Activated naive CD4-positive, alpha-beta T cell treated with anti-CD3 and anti-CD28 coated beads, Interleukin-2, amount 50 U/mL, for 72 hours (primary cell): ENCODE results near the gene FKBP10. TPM values are rescaled to one million over a fixed set of nuclear protein-coding genes. Genes with fewer than 3 reads are reported as not detected.
"Not testable (repeated sequence)": the region's sequence is repeated elsewhere in the genome, so short reads cannot be mapped to it uniquely, and the experiment has no call there.

Experiments used
- ATAC-seq, 2 donors: fragments of 150-1000 bp; cut with Tn5 transposase; 2 replicates each; pipeline ENCODE4 v1.10.0; 2021; ENCODE audit warnings: mild to moderate bottlenecking in 2 of 2, moderate library complexity in 2 of 2
- DNase-seq, 2 donors: peaks; one replicate each; pipeline ENCODE4 v3.0.0; 2021 to 2022; ENCODE audit warnings: low spot score in 2 of 2
- H3K27ac Mint-ChIP-seq, 2 donors: one replicate each; pipeline ENCODE4 v1.8.0; 2022; ENCODE audit warnings: mild to moderate bottlenecking in 2 of 2, mixed read lengths in 2 of 2
- H3K36me3 Mint-ChIP-seq, 2 donors: one replicate each; pipeline ENCODE4 v1.8.0; 2022; ENCODE audit warnings: mixed read lengths in 2 of 2
- H3K9me3 Mint-ChIP-seq, 2 donors: one replicate each; pipeline ENCODE4 v1.8.0; 2022; ENCODE audit warnings: mixed read lengths in 2 of 2
- total RNA-seq, 2 donors: library from RNA; stranded (reverse); gene quantifications; one replicate each; pipeline ENCODE4 v1.2.3, GENCODE V29; 2022

FKBP10 gene
- total RNA-seq, 2 donors from 2014 or later, result 0.47 TPM; not detected in 1

DNA sequence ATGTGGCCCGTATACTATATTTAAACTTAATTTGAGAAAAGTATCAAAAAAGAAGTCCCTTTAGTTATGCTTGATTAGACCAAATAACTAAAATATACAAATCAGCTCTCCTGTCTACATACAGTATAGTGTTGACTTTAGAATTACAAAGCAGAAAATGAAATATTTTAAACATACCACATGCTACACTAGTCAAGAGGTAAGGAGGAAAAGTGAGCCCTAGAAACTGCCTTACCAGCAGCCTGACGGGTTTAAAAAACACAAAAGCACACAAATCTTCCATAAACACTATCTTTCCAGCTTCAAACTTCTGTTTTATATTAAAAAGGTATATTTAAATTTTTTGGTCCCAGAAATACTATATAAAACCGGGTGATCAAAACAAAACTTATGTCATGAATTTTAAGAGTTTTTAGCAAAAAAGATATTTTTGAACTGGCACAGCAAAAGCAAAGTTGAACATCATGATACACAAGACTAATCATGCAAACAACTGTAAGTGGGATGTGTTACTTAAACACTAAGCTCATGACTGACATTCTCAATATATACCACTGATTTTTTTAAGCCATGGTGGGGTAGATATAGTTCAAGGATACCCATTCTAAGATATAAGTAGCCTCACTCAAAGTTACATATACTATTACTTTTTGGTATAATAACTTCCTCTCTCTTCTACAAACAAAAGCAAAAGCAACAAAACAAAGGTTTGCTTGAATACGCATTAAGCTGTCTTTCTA, 36.6 kb downstream of the FKBP10 start:
- Mint-ChIP-seq H3K9me3 (no peaks in the 10 kb centered on the region), H3K27ac (no peak overlapping the region), H3K36me3 (peaks cover 9 to 12% of the 10 kb centered on the region in 2 donors)
- no peak for DNase-seq
- no peak for ATAC-seq

DNA sequence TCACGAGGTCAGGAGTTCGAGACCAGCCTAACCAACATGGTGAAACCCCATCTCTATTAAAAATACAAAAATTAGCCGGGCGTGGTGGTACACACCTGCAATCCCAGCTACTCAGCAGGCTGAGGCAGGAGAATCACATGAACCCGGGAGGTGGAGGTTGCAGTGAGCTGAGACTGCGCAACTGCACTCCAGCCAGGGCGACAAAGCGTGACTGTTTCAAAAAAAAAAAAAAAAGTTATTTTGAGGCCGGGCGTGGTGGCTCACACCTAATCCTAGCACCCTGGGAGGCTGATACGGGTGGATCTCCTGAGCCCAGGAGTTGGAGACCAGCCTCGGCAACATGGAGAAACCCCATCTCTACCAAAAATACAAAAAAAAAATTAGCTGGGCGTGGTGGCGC, 38.6 kb downstream of the FKBP10 start:
- H3K9me3 Mint-ChIP-seq, ATAC-seq, H3K27ac Mint-ChIP-seq: not testable (repeated sequence)
- H3K36me3 Mint-ChIP-seq, result peaks cover 12 to 14% of the 10 kb centered on the region in 2 donors
- peak in 1 of 2 donors; percentile 4 for DNase-seq

DNA sequence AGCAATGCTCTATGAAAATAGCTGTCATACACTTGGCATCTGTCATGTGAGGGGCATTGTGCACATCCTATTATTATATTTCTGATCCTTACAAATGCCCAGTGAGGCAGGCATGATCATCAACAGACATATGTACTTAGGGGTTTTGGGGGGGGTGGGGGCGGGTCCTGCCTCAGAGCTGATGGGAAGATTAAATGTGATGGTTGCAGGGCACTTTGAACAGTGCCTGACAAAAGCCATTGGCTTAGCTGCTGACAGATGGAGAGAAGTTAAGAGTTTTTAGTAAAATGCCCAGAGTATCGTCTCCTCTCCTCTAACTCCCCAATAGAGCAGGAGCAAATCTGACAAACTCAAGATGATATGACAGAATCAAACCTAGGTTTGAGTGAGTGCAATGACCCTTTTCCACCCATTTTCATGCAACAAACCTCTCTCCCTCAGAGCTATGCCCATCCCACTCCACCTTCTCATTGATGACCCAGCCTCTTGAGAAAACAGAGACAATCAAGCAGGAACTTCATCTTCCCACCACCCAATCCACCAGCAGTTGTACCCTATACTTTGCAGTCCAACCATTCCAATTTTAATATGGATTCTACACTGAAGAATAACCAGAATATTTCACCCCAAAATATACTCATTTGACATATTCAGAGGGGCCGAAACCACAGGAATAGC, 47.6 kb downstream of the FKBP10 start:
- Mint-ChIP-seq H3K27ac (no peak overlapping the region), H3K36me3 (no peaks in the 10 kb centered on the region), H3K9me3 (no peaks in the 10 kb centered on the region)
- no peak for DNase-seq
- ATAC-seq, result no peak

DNA sequence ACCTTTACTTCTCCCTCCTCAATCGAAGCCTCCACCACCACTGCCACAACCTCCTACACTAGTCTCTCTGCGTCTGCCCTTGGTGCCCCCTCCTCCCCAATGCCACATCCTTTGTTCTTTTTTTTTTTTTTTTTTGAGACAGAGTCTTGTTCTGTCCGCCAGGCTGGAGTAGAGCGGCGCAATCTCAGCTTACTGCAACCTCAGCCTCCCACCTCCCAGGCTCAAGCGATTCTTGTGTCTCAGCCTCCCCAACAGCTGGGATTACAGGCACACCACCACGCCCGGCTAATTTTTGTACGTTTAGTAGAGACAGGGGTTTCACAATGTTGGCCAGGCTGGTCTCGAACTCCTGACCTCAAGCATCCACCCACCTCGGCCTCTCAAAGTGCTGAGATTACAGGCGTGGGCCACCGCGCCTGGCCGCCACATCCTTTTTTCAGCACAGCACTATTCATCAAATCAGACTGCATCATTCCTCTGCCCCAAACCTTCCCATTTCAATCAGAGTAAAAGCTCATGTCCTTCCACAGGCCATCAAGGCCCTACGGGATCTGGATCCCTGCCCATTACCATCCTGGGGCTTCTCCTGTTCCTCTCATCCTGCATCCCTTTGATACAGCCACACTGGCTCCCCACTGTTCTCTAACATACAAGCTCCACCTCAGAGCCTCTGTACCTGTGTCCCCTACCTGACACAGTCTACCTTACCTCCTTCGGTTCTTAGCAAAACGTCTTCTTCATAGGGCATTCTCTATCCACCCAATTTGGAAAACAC, 50.5 kb downstream of the FKBP10 start:
- DNase-seq (peak in 1 of 2 donors; percentile 19), ATAC-seq (peak; percentile 8 to 44)
- Mint-ChIP-seq H3K36me3 (no peaks in the 10 kb centered on the region), H3K9me3 (no peaks in the 10 kb centered on the region), H3K27ac (no peak overlapping the region)

DNA sequence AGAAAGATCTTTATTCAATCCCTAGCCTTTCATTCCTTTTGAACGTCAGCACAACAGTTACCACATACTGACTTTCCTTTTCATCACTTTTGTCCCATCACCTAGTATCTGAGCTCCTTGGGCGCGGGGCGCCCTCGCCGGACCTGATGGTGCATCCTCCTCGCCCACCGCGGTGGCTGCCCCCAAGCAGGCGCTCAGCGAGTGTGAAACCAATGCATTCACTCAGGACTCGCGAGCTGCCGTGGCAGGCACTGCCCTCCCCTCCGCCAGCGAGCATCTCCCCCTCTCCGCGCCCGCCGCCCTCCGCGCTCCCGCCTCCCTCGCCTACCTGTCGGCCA, 51.7 kb downstream of the FKBP10 start:
- ATAC-seq (peak in 1 of 2 donors; percentile 28), DNase-seq (no peak)
- H3K9me3 Mint-ChIP-seq, result no peaks in the 10 kb centered on the region
- peaks cover 0 to 2% of the 10 kb centered on the region in 2 donors for H3K36me3 Mint-ChIP-seq
- H3K27ac Mint-ChIP-seq, result no peak overlapping the region

DNA sequence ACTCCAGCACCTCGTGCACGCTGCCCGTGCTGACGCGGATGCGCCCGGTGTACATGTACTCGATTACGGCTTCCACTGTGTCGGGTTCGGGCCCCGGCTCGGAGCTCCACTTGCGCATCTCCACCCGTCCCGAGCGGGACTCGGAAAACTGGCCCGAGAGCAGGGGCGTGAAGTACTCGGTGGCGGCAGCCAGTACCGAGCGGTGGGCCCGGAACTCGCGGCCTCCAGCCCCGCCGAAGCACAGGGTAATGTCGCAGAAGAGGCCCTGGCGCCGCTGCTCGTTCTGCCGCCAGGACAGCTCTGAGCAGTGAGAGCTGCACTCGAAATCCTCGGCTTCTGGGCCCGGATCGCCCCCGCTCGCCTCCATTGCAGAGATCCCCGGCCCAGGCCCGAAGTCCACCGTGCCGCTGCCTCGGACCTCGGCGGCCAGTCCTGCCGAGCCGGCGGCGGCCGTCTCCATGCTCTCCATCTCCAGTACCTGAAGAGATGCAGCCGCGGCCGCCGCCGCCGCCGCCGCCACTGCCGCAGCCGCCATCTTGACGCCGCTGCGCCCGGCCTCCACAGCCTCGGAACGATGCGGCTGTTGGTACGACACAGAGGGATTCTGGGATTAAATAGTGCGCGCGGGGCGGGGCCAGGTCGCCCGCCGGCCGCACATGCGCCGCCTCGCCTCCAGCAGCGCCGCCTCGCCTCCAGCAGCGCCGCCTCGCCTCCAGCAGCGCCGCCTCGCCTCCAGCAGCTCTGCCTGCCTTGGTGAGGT, 52.2 kb downstream of the FKBP10 start, which contains the start of gene KLHL11:
TSS of gene KLHL11 (minus strand) at position 588 of the 760 bp plus-strand sequence. CDS start at position 535, 53 bp downstream.
- Mint-ChIP-seq H3K27ac (no peak within 1 kb of the TSS), H3K36me3 (peaks cover 0 to 8% of the 10 kb centered on the region in 2 donors), H3K9me3 (no peaks in the 10 kb centered on the region)
- DNase-seq (peak; percentile 87 to 88), ATAC-seq (peak; percentile 89 to 91)

DNA sequence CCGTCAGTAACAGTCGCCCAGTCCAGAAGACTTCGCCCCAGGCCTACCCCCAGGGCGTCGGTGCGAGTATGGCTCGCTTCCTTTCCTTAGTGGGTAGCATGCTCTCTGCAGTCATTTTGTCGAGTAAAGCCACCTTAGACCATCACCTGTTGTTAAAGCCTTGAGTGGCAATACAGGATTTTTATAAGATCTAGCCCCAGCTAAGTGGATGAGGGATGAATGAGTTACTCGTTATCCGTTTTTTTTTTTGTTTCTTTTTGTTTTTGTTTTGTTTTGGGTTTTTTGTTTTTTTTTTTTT, 52.7 kb downstream of the FKBP10 start:
- Mint-ChIP-seq H3K9me3 (no peaks in the 10 kb centered on the region), H3K36me3 (peaks cover 2 to 8% of the 10 kb centered on the region in 2 donors), H3K27ac (no peak overlapping the region)
- ATAC-seq (no peak), DNase-seq (no peak)

DNA sequence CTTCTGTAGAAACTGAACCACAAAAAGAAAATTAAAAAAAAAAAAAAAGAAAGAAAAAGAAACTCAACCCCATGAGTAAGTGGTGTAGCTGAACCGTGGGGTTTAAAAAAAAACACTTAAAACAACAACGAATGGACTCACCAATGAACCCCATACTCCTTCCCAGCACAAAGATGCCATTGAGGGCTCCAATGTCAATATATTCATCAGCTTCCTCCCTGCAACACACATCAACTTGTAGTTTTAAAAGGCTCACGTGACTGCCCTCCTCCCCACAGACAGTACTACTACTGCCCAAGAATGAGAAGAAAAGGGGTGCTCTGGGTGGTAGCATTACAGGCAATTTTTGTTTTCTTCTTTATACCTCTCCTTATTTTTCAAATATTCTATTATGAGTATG, 55.8 kb downstream of the FKBP10 start:
- no peaks in the 10 kb centered on the region for H3K9me3 Mint-ChIP-seq
- peaks cover 8 to 24% of the 10 kb centered on the region in 2 donors for H3K36me3 Mint-ChIP-seq
- peak overlapping the region; percentile 63 to 85 for H3K27ac Mint-ChIP-seq
- DNase-seq (no peak), ATAC-seq (peak; percentile 2 to 12)

DNA sequence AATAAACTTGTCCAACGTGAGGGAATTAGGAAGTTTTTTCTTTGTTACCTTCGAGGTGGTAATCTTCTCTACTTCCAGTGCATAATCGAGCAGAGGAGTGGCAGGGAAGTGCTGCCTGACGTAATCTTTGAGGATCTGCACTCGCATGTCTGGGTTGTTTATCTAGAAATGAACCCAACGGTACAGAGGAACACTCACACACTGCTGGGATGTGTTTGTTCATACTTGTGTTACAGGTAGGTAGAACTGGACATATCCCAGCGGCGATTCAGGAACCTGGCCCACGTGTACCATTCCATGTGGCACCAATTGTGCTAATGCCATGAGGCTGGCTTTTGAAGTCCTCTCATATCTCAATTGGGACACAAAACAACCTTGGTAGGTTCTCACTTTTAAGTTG, 56.6 kb downstream of the FKBP10 start:
- ATAC-seq, result no peak

DNA sequence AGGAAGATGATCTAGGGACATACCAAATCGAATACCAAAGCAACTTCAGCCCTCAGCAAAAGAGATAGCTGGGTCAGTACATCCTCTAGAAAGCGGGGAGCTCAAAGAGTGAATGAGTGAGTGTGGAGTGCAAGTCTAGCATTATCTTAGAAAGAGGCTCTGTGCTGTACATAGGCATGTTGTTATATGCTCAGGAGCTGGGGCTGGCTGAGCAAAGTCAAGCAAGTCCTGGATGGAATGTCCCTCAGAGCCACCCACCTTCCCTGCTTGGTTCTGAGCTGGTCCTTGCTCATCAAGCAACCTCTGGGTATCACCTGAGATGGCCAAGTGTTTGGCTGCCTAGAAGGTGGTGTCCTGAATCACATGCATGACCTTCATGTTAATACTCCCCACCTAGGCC, 57.3 kb downstream of the FKBP10 start:
- DNase-seq (no peak), ATAC-seq (no peak)
- H3K36me3 Mint-ChIP-seq, result peaks cover 8 to 24% of the 10 kb centered on the region in 2 donors
- H3K27ac Mint-ChIP-seq, result peak overlapping the region; percentile 63 to 85
- H3K9me3 Mint-ChIP-seq, result no peaks in the 10 kb centered on the region

More for the DNA sequence above, 56.6 kb downstream of the FKBP10 start:
- no peak for DNase-seq
- Mint-ChIP-seq H3K27ac (peak overlapping the region; percentile 63 to 85), H3K36me3 (peaks cover 8 to 24% of the 10 kb centered on the region in 2 donors), H3K9me3 (no peaks in the 10 kb centered on the region)

DNA sequence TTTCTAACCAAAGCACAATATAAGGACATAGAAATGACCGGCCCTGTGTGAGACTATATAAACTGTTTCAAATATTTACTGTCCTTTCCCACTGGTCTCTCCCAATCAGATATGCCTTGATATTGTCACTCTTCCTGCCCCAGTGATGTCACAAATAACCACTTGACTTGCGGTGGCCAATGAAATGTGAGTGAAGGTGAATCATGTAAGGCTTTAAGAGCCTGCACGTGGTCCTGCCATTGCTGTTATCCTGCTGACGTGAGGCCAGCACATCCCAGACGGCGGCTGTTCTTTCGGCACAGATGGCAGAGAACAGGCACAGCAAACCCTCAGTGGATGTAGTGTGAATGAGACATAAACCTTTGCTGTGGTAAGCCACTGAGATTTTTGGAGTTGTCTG, 57.8 kb downstream of the FKBP10 start:
- DNase-seq, result no peak
- peak in 1 of 2 donors; percentile 44 for ATAC-seq
- peak overlapping the region; percentile 9 to 85 for H3K27ac Mint-ChIP-seq
- no peaks in the 10 kb centered on the region for H3K9me3 Mint-ChIP-seq
- peaks cover 8 to 24% of the 10 kb centered on the region in 2 donors for H3K36me3 Mint-ChIP-seq

DNA sequence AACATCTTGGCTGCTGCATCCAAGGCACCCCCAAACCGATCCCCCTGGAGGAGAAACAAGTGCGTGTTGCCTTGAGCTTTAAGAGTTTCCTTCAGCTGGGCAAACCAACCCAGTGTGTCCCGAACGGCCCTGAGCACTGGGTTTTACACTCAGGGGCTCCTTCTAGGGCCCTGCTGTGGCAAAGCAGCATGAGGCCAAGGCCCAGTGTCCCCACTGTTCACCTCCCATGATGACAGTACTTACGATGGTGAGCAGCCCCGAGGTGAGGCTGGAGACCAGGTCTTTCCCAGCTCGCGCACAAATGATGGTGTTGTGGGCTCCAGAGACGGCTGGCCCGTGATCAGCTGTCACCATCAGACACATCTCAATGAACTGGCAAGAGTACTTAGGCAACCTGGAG, 59.0 kb downstream of the FKBP10 start:
- Mint-ChIP-seq H3K27ac (peak overlapping the region; percentile 46 to 68), H3K9me3 (no peaks in the 10 kb centered on the region), H3K36me3 (peaks cover 8 to 28% of the 10 kb centered on the region in 2 donors)
- DNase-seq (no peak), ATAC-seq (no peak)

Other genes starting within 250 kb of the FKBP10 start
- not detected for gene KRT9, start 240.9 kb upstream of the FKBP10 start, total RNA-seq
- not detected for gene KRT14, start 226.1 kb upstream of the FKBP10 start, total RNA-seq
- not detected for gene KRT16, start 200.2 kb upstream of the FKBP10 start, total RNA-seq
- under 1 TPM in 1 of 2 donors, not detected in 1; 0.50 TPM for gene KRT17, start 188.4 kb upstream of the FKBP10 start, total RNA-seq
- 1,000 to 10,000 TPM in 1 of 2 donors, 100 to 1,000 TPM in 1; 899 to 1,106 TPM for gene EIF1, start 124.1 kb upstream of the FKBP10 start, total RNA-seq
- not detected for gene GAST, start 100.7 kb upstream of the FKBP10 start, total RNA-seq
- gene HAP1, start 78.4 kb upstream of the FKBP10 start, total RNA-seq, result not detected
- gene JUP, start 26.3 kb upstream of the FKBP10 start, total RNA-seq, result under 1 TPM; 0.39 to 0.72 TPM
- 1 to 10 TPM; 1.1 to 1.8 TPM for gene P3H4, start 1.1 kb upstream of the FKBP10 start, total RNA-seq
- 10 to 100 TPM; 52.4 to 62.1 TPM for gene NT5C3B, start 23.2 kb downstream of the FKBP10 start, total RNA-seq
- gene KLHL10, start 24.8 kb downstream of the FKBP10 start, total RNA-seq, result under 1 TPM; 0.12 to 0.14 TPM
- 10 to 100 TPM; 14.1 to 29.3 TPM for gene KLHL11, start 52.4 kb downstream of the FKBP10 start, total RNA-seq
- gene ACLY, start 105.9 kb downstream of the FKBP10 start, total RNA-seq, result 100 to 1,000 TPM; 140 to 187 TPM
- 1 to 10 TPM; 1.2 to 2.0 TPM for gene ODAD4, start 117.6 kb downstream of the FKBP10 start, total RNA-seq
- 10 to 100 TPM; 63.1 to 85.3 TPM for gene CNP, start 153.8 kb downstream of the FKBP10 start, total RNA-seq
- 100 to 1,000 TPM; 109 to 122 TPM for gene DNAJC7, start 204.4 kb downstream of the FKBP10 start, total RNA-seq
- gene NKIRAS2, start 207.1 kb downstream of the FKBP10 start, total RNA-seq, result 10 to 100 TPM; 16.7 to 17.5 TPM
- gene C17orf113, start 237.6 kb downstream of the FKBP10 start, total RNA-seq, result under 1 TPM; 0.16 to 0.37 TPM